HepG2 (cell line): ENCODE measurements around the gene DAZAP1. TPM values are rescaled to one million over a fixed set of nuclear protein-coding genes. Genes with fewer than 3 reads are reported as not detected.

Source experiments
- BHLHE40 ChIP-seq: IDR thresholded peaks from 2 replicates; pipeline ENCODE4 v1.6.1; 2011; ENCODE audit warnings: low read length, improper control_type of control experiment
- CREM ChIP-seq, 2 experiments: sonication (generic) in 1 of 2; formaldehyde crosslinking in 1 of 2; IDR thresholded peaks; 2 replicates each; pipeline versions ENCODE4 v1.4.0 to v1.6.1; 2016 to 2020; ENCODE audit warnings: antibody characterized with exemption in 1 of 2, mild to moderate bottlenecking in 1 of 2, missing genetic modification reagents in 1 of 2
- FOXK1 ChIP-seq: sonication (generic); formaldehyde crosslinking; IDR thresholded peaks from 2 replicates; pipeline ENCODE4 v1.4.0; 2020; ENCODE audit warnings: low read depth, missing genetic modification reagents, borderline replicate concordance
- KIAA2018 ChIP-seq: sonication (generic); formaldehyde crosslinking; IDR thresholded peaks from 2 replicates; pipeline ENCODE4 v1.5.0; 2020; ENCODE audit warnings: mild to moderate bottlenecking, missing genetic modification reagents, borderline replicate concordance
- NFIB ChIP-seq: sonication (generic); formaldehyde crosslinking; IDR thresholded peaks from 2 replicates; pipeline ENCODE4 v1.9.0; 2021; ENCODE audit warnings: missing genetic modification reagents, mild to moderate bottlenecking, borderline replicate concordance
- NFIC ChIP-seq: IDR thresholded peaks from 2 replicates; pipeline ENCODE4 v1.6.1; 2012; ENCODE audit warnings: mild to moderate bottlenecking, low read length, inconsistent platforms
- PRDM4 ChIP-seq: sonication (generic); formaldehyde crosslinking; IDR thresholded peaks from 2 replicates; pipeline ENCODE4 v1.9.0; 2021; ENCODE audit warnings: missing genetic modification reagents, borderline replicate concordance
- PTBP1 ChIP-seq: fragments of 200-400 bp; formaldehyde crosslinking; IDR thresholded peaks from 2 replicates; pipeline ENCODE4 v1.6.1; 2018; ENCODE audit warnings: low read length, low read depth; ENCODE audit not compliant: poor library complexity, severe bottlenecking
- RFXAP ChIP-seq: sonication (generic); formaldehyde crosslinking; IDR thresholded peaks from 2 replicates; pipeline ENCODE4 v1.4.0; 2020; ENCODE audit warnings: missing genetic modification reagents, borderline replicate concordance
- SP140L ChIP-seq: sonication (generic); formaldehyde crosslinking; IDR thresholded peaks from 2 replicates; pipeline ENCODE4 v1.4.0; 2020; ENCODE audit warnings: missing genetic modification reagents, borderline replicate concordance
- THAP7 ChIP-seq: sonication (generic); formaldehyde crosslinking; IDR thresholded peaks from 2 replicates; pipeline ENCODE4 v1.8.1; 2023; ENCODE audit warnings: mild to moderate bottlenecking, missing genetic modification reagents
- ZBTB44 ChIP-seq: sonication (generic); formaldehyde crosslinking; IDR thresholded peaks from 2 replicates; pipeline ENCODE4 v1.4.0; 2020; ENCODE audit warnings: missing genetic modification reagents
- ZNF558 ChIP-seq: sonication (generic); formaldehyde crosslinking; IDR thresholded peaks from 2 replicates; pipeline ENCODE4 v1.9.0; 2022; ENCODE audit warnings: mild to moderate bottlenecking, missing genetic modification reagents, borderline replicate concordance
- ZNF713 ChIP-seq: sonication (generic); formaldehyde crosslinking; IDR thresholded peaks from 2 replicates; pipeline ENCODE4 v1.4.0; 2020; ENCODE audit warnings: mild to moderate bottlenecking, missing genetic modification reagents
- polyA plus RNA-seq, 8 experiments: library from polyadenylated mRNA; depleted of rRNA in 3 of 8; stranded (reverse) in 7 of 8; unstranded in 1 of 8; fragments of >200 nt; fragmentation: Illumina TruSeq in 4 of 8; extraction: Trizol in 4 of 8; gene quantifications; 2 replicates each; pipeline versions ENCODE4 v1.2.1 to v1.2.3, GENCODE V29; 2011 to 2016; ENCODE audit warnings: low read depth in 4 of 8, missing spikeins in 1 of 8, mixed read lengths in 1 of 8; ENCODE audit not compliant: insufficient read depth in 1 of 8
- total RNA-seq, 5 experiments: library from RNA; depleted of rRNA; stranded (reverse); fragments of >200 nt; fragmentation: Illumina TruSeq; extraction: Trizol; gene quantifications; 2 replicates each; pipeline ENCODE4 v1.2.3, GENCODE V29; 2016; ENCODE audit warnings: low read depth in 1 of 5

The DAZAP1 gene
- total and polyA plus RNA-seq, 2 of the 13 experiments (the other 11 are each of a cell fraction or from before 2014, with no cell fraction given): 63.3 to 79.2 TPM

- TF ChIP-seq KIAA2018 (CRISPR knock-in tag): no peak; the same call in 1 of the 2 replicates
- TF ChIP-seq NFIB (CRISPR knock-in tag): no peak
- TF ChIP-seq RFXAP: peak; percentile 83; the same call in 1 of the 2 replicates
- TF ChIP-seq THAP7 (CRISPR knock-in tag): peak; percentile 93
- TF ChIP-seq ZBTB44 (CRISPR knock-in tag): peak; percentile 77; the same call in 1 of the 2 replicates
- peak; percentile 88; the same call in 1 of the 2 replicates for TF ChIP-seq ZNF713 (CRISPR knock-in tag)
- peak; percentile 49 for TF ChIP-seq PRDM4 (CRISPR knock-in tag)
- 0 out of 2 replicates have a peak, but pooled peaks have one; percentile 47 for TF ChIP-seq NFIC
- TF ChIP-seq CREM (IDR thresholded peaks at IDR 0.05): peak; percentile 83
- TF ChIP-seq CREM (CRISPR knock-in tag; IDR thresholded peaks at IDR 0.05): peak; percentile 62
- TF ChIP-seq PTBP1: no peak
- peak; percentile 97 for TF ChIP-seq ZNF558 (CRISPR knock-in tag)
- peak; percentile 82 for TF ChIP-seq BHLHE40
- no peak for TF ChIP-seq SP140L (CRISPR knock-in tag)
- TF ChIP-seq FOXK1 (CRISPR knock-in tag): peak; percentile 87
Observed at GRCh38 chr19:1383312-1384084, 23.9 kb upstream of the DAZAP1 start, which contains the start of gene NDUFS7 (continued).
